Sigmoid colon (tissue), 4 donors: ENCODE results near the gene SPNS2.

Experiments used
- CTCF ChIP-seq, 4 experiments: fragments of 450-650 bp in 3 of 4; fragments of 200-600 bp in 1 of 4; IDR thresholded peaks; one replicate each; pipeline ENCODE4 v1.5.1; 2016 to 2019; ENCODE audit warnings: antibody characterized with exemption in 4 of 4, mild to moderate bottlenecking in 3 of 4, moderate library complexity in 2 of 4
- EP300 ChIP-seq, 4 donors: sonication (generic); formaldehyde crosslinking; IDR thresholded peaks; one replicate each; pipeline ENCODE4 v1.6.1; 2017; ENCODE audit warnings: antibody characterized with exemption in 4 of 4
- POLR2A ChIP-seq, 2 donors: fragments of 450-650 bp; IDR thresholded peaks; one replicate each; pipeline ENCODE4 v1.6.1; 2016; ENCODE audit warnings: antibody characterized with exemption in 2 of 2, mild to moderate bottlenecking in 2 of 2, moderate library complexity in 2 of 2
- POLR2AphosphoS5 ChIP-seq, 4 donors: sonication (generic); formaldehyde crosslinking; IDR thresholded peaks; one replicate each; pipeline ENCODE4 v1.6.1; 2017; ENCODE audit warnings: antibody characterized with exemption in 4 of 4

DNA sequence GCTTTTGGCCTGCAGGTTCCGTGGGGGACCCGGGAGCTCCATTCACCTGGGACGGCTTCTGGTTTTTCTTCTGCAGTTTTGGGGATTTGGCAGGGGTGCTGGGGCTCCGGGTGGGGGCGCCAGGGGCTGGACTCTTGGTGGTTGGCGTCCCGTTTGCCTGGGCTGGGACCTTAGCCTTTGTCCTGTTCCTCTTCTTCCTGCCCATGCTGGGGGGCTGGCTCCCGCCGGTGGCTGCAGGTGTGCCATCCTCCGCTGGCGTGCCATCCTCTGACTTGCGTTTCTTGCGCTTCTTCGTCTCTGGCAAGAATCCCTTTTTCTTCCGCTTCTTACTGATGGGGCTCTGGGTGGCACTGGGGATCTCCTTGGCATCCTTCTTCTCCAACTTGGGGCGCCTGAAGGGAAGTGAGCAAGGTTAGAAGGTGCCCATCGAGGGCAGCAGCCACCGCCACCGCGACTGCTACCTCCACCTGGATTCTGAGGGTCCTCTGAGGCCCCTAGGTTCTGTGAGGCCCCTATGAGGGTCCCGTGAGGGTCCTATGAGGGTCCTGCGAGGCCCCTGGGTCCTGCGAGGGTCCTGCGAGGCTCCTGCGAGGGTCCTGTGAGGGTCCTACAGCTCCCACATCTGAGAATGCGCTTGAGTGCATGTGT is 41.0 kb downstream of the SPNS2 start:
- TF ChIP-seq CTCF (IDR thresholded peaks at IDR 0.05) (no peak), POLR2A (IDR thresholded peaks at IDR 0.05) (no peak), EP300 (IDR thresholded peaks at IDR 0.05) (no peak), POLR2AphosphoS5 (IDR thresholded peaks at IDR 0.05) (no peak)
